DND-41 (cell line): Measurements from ENCODE around the gene PTPRA.
A peak's percentile ranks its signal among the peaks of the same experiment; 100 is the strongest.

ENCODE experiments used
- ATAC-seq: fragments of 200-7000 bp; cut with Tn5 transposase; 3 replicates; pipeline ENCODE4 v1.9.1; 2021; ENCODE audit warnings: low read depth; ENCODE audit not compliant: insufficient read depth
- DNase-seq: peaks from one replicate; pipeline ENCODE4 v3.0.0-alpha.2; 2020
- H2AFZ ChIP-seq: 2 replicates; pipeline ENCODE4 v1.6.0; 2012; ENCODE audit warnings: low read depth, low read length
- H3K27ac ChIP-seq: 2 replicates; pipeline ENCODE4 v1.5.1; 2012; ENCODE audit warnings: low read length, inconsistent platforms
- H3K27me3 ChIP-seq: fragments of 200-600 bp; sonication (generic); 2 replicates; pipeline ENCODE4 v1.6.0; 2012; ENCODE audit warnings: low read length, mild to moderate bottlenecking, inconsistent platforms; ENCODE audit not compliant: insufficient read depth, poor library complexity
- H3K36me3 ChIP-seq: 2 replicates; pipeline ENCODE4 v1.5.1; 2012; ENCODE audit warnings: low read length, inconsistent platforms; ENCODE audit not compliant: insufficient read depth
- H3K4me1 ChIP-seq: 2 replicates; pipeline ENCODE4 v1.5.1; 2012; ENCODE audit warnings: mild to moderate bottlenecking, low read length; ENCODE audit not compliant: insufficient read depth
- H3K4me2 ChIP-seq: 2 replicates; pipeline ENCODE4 v1.6.0; 2012; ENCODE audit warnings: mild to moderate bottlenecking, moderate library complexity, low read length, inconsistent platforms; ENCODE audit not compliant: insufficient read depth
- H3K4me3 ChIP-seq, 2 experiments: fragments of 200-600 bp in 1 of 2; shearing (Covaris generic) in 1 of 2; 2 replicates each; pipeline ENCODE4 v1.5.1; 2012 to 2016; ENCODE audit warnings: inconsistent platforms in 2 of 2, low read length in 2 of 2, mild to moderate bottlenecking in 2 of 2, low read depth in 1 of 2, moderate library complexity in 1 of 2
- H3K79me2 ChIP-seq: 2 replicates; pipeline ENCODE4 v1.6.0; 2012; ENCODE audit warnings: low read length, inconsistent platforms; ENCODE audit not compliant: insufficient read depth
- H3K9ac ChIP-seq: 2 replicates; pipeline ENCODE4 v1.6.0; 2012; ENCODE audit warnings: low read depth, mild to moderate bottlenecking, inconsistent platforms, low read length, moderate library complexity
- H3K9me3 ChIP-seq: 2 replicates; pipeline ENCODE4 v1.5.1; 2012; ENCODE audit warnings: low read length, moderate library complexity, mild to moderate bottlenecking, inconsistent platforms; ENCODE audit not compliant: insufficient read depth, severe bottlenecking
- H4K20me1 ChIP-seq: 2 replicates; pipeline ENCODE4 v1.6.0; 2012; ENCODE audit warnings: low read length; ENCODE audit not compliant: insufficient read depth
- EZH2 ChIP-seq: IDR thresholded peaks from 3 replicates; pipeline ENCODE4 v1.6.1; 2012; ENCODE audit warnings: borderline replicate concordance, low read depth, mild to moderate bottlenecking, moderate library complexity, low read length, inconsistent platforms; ENCODE audit not compliant: severe bottlenecking
- TF ChIP-seq, protein P1 (sequence below): IDR thresholded peaks from 2 replicates; pipeline ENCODE4 v1.5.1; 2012; ENCODE audit warnings: borderline replicate concordance, low read length, moderate library complexity, mild to moderate bottlenecking; ENCODE audit not compliant: poor library complexity, severe bottlenecking; ENCODE audit errors: extremely low read depth

The PTPRA gene

DNA sequence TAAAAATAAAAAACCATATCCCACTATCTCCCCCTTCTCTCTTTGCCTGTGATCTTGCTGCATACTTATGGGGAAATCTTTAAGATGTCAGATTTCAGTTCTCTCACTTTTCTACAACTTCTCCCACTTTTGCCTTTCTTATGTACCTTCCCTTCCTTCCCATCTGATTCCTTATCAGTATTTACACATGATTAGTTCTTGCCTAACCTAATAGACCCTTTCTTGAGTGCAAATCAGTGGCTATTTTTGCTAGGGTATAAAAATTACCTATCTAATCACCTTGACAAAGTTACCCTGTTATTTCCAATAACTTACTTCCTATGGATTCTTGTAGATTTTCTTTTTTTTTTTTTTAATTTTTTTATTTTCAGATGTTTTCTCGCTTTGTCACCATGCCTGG lies 75.7 kb downstream of the PTPRA start:
- Histone ChIP-seq H3K4me3 (no peak overlapping the region), H2AFZ (no peak overlapping the region), H3K27me3 (no peaks in the 10 kb centered on the region), H4K20me1 (peaks cover 6% of the 10 kb centered on the region; the same call in 1 of the 2 replicates), H3K27ac (no peak overlapping the region), H3K4me2 (no peak overlapping the region), H3K9me3 (no peaks in the 10 kb centered on the region), H3K79me2 (peaks cover 12% of the 10 kb centered on the region), H3K9ac (no peak overlapping the region), H3K36me3 (peaks cover 17% of the 10 kb centered on the region), H3K4me1 (no peaks in the 10 kb centered on the region)
- DNase-seq (no peak), ATAC-seq (no peak)
- TF ChIP-seq, protein P1, sequence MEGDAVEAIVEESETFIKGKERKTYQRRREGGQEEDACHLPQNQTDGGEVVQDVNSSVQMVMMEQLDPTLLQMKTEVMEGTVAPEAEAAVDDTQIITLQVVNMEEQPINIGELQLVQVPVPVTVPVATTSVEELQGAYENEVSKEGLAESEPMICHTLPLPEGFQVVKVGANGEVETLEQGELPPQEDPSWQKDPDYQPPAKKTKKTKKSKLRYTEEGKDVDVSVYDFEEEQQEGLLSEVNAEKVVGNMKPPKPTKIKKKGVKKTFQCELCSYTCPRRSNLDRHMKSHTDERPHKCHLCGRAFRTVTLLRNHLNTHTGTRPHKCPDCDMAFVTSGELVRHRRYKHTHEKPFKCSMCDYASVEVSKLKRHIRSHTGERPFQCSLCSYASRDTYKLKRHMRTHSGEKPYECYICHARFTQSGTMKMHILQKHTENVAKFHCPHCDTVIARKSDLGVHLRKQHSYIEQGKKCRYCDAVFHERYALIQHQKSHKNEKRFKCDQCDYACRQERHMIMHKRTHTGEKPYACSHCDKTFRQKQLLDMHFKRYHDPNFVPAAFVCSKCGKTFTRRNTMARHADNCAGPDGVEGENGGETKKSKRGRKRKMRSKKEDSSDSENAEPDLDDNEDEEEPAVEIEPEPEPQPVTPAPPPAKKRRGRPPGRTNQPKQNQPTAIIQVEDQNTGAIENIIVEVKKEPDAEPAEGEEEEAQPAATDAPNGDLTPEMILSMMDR, result no peak
- no peak for TF ChIP-seq EZH2

DNA sequence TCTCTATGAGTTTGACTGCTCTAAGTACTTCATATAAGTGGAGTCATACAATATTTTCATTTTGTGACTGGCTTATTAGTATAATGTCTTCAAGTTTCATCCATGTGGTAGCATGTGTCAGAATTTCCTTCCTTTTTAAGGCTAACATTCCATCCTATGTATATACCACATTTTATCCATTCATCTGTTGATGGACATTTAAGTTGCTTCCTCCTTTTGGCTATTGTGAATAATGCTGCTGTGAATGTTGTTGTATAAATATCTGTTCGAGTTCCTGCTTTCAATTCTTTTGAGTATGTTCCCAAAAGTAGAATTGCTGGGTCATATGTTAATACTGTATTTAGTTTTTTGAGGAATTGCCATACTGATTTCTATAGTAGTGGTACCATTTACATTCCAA lies 79.5 kb downstream of the PTPRA start:
- Histone ChIP-seq H3K4me3 (no peak overlapping the region), H4K20me1 (peaks cover 5% of the 10 kb centered on the region; the same call in 1 of the 2 replicates), H3K27me3 (no peaks in the 10 kb centered on the region), H3K36me3 (peaks cover 21% of the 10 kb centered on the region), H3K9ac (no peak overlapping the region), H3K4me1 (no peaks in the 10 kb centered on the region), H3K4me2 (no peak overlapping the region), H3K79me2 (peaks cover 2% of the 10 kb centered on the region), H2AFZ (no peak overlapping the region), H3K9me3 (no peaks in the 10 kb centered on the region), H3K27ac (no peak overlapping the region)
- no peak for ATAC-seq
- TF ChIP-seq EZH2, result no peak
- TF ChIP-seq, protein P1, result no peak
- no peak for DNase-seq

DNA sequence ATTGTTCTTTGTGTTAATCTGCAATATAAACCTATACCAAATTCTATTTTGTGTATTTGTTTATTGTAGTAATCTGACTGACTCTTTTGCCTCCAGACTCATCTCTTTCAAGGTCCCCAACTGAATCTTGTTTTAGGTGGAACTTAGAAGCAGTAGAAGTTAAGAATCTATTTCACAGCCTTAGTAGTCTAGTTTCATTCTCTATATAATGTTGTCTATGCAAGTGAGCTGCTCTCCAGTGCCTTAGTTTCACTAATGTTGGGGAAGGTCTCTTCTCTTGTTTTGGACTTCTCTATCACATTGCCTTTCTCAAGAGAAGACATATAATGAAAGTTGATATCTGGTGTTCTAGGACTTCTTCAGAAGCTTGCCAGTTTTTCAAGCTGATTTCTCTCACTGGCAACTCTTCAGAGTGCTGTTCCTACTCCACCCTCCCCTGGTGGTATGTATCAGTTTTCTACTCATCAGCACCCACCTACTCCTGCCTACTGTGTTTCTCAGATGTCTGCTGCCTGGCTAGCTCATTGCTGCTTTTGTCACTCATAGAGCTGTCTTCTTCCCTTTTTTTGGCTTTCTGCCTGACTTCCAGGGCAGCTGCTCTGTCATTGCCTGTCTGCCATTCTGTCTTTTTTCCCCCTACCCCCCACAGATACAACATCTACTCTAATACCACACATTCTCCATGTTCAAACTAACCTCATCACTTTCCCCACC lies 82.1 kb downstream of the PTPRA start:
- Histone ChIP-seq H3K4me3 (no peak overlapping the region), H3K79me2 (peaks cover 2% of the 10 kb centered on the region), H3K4me1 (no peaks in the 10 kb centered on the region), H3K9me3 (no peaks in the 10 kb centered on the region), H3K4me2 (no peak overlapping the region), H4K20me1 (peaks cover 5% of the 10 kb centered on the region; the same call in 1 of the 2 replicates), H3K27ac (peak overlapping the region; percentile 3; the same call in 1 of the 2 replicates), H3K36me3 (peaks cover 33% of the 10 kb centered on the region), H3K9ac (no peak overlapping the region), H2AFZ (no peak overlapping the region), H3K27me3 (no peaks in the 10 kb centered on the region)
- DNase-seq, result no peak
- TF ChIP-seq, protein P1, result no peak
- no peak for ATAC-seq
